GM18861 (cell line): ENCODE results near the gene GPR141.
A peak's percentile ranks its signal among the peaks of the same experiment; 100 is the strongest.

Experiments
- ATAC-seq: cut with Tn5 transposase; IDR thresholded peaks from one replicate; pipeline ENCODE4 v1.9.1; 2021; ENCODE audit not compliant: unreplicated experiment

Gene GPR141

GRCh38 chr7:37729181-37729580 is 45.6 kb downstream of the GPR141 start:
- no peak for ATAC-seq

- ATAC-seq, result no peak
Measured at GRCh38 chr7:37730501-37730900, 46.9 kb downstream of the GPR141 start.

GRCh38 chr7:37732253-37732652 is 48.7 kb downstream of the GPR141 start:
- peak; percentile 67 for ATAC-seq

GRCh38 chr7:37732888-37733287 is 49.3 kb downstream of the GPR141 start:
- ATAC-seq, result no peak

GRCh38 chr7:37735196-37735595 is 51.6 kb downstream of the GPR141 start:
- ATAC-seq, result no peak

- no peak for ATAC-seq
Measured at GRCh38 chr7:37738321-37738720, 54.8 kb downstream of the GPR141 start.

GRCh38 chr7:37740398-37740797 is 56.8 kb downstream of the GPR141 start:
- ATAC-seq, result no peak

GRCh38 chr7:37741776-37742175 is 58.2 kb downstream of the GPR141 start:
- ATAC-seq, result no peak

GRCh38 chr7:37751096-37751495 is 67.5 kb downstream of the GPR141 start:
- no peak for ATAC-seq

GRCh38 chr7:37753398-37754050 is 70.0 kb downstream of the GPR141 start:
- no peak for ATAC-seq

GRCh38 chr7:37756797-37757551 is 73.4 kb downstream of the GPR141 start:
- no peak for ATAC-seq

- ATAC-seq, result no peak
Measured at GRCh38 chr7:37757563-37757962, 74.0 kb downstream of the GPR141 start.

- ATAC-seq, result no peak
Measured at GRCh38 chr7:37758501-37759045, 75.0 kb downstream of the GPR141 start.

GRCh38 chr7:37759526-37759925 is 76.0 kb downstream of the GPR141 start:
- ATAC-seq, result no peak

GRCh38 chr7:37765421-37765829 is 81.9 kb downstream of the GPR141 start:
- ATAC-seq, result no peak

- peak; percentile 71 for ATAC-seq
Measured at GRCh38 chr7:37765872-37766525, 82.4 kb downstream of the GPR141 start.

GRCh38 chr7:37768611-37769010 is 85.0 kb downstream of the GPR141 start:
- no peak for ATAC-seq

- ATAC-seq, result no peak
Measured at GRCh38 chr7:37769291-37769690, 85.7 kb downstream of the GPR141 start.

GRCh38 chr7:37769726-37770125 is 86.2 kb downstream of the GPR141 start:
- ATAC-seq, result no peak

- no peak for ATAC-seq
Measured at GRCh38 chr7:37770838-37771237, 87.3 kb downstream of the GPR141 start.

GRCh38 chr7:37771342-37771741 is 87.8 kb downstream of the GPR141 start:
- no peak for ATAC-seq

- ATAC-seq, result no peak
Measured at GRCh38 chr7:37771801-37772200, 88.2 kb downstream of the GPR141 start.
